ENCODE data around the gene CRACDL. TPM values are rescaled to one million over a fixed set of nuclear protein-coding genes. Genes with fewer than 3 reads are reported as not detected.

Gene CRACDL
- total and polyA plus RNA-seq, 12 donors: 0.33 to 3.4 (median 2.1) TPM

GRCh38 chr2:98903064-98903355, 33.0 kb downstream of the CRACDL start:
- WGBS, 4 donors: 83 to 88% (median 84%) methylated on average over 8 to 9 of the region's 9 CpGs
- peak in 1 of 7 donors; percentile 30 for DNase-seq
- H3K4me3 ChIP-seq: no peak overlapping the region

GRCh38 chr2:98902209-98903063, 33.6 kb downstream of the CRACDL start:
- H3K9me3 ChIP-seq (replicated peaks in 1 of 3): no peaks in the 10 kb centered on the region
- H3K4me1 ChIP-seq (replicated peaks in 1 of 2): no peaks in the 10 kb centered on the region
- no peak overlapping the region for H3K27ac ChIP-seq
- peak in 1 of 7 donors; percentile 17 for DNase-seq
- H3K36me3 ChIP-seq (replicated peaks in 1 of 2): no peaks in the 10 kb centered on the region
- H3K4me3 ChIP-seq: no peak overlapping the region
- intact Hi-C loops (cut with DNase I): no loop called here
- H3K27me3 ChIP-seq: no peaks in the 10 kb centered on the region
- TF ChIP-seq POLR2A (IDR thresholded peaks at IDR 0.05): no peak
- TF ChIP-seq, protein P1, sequence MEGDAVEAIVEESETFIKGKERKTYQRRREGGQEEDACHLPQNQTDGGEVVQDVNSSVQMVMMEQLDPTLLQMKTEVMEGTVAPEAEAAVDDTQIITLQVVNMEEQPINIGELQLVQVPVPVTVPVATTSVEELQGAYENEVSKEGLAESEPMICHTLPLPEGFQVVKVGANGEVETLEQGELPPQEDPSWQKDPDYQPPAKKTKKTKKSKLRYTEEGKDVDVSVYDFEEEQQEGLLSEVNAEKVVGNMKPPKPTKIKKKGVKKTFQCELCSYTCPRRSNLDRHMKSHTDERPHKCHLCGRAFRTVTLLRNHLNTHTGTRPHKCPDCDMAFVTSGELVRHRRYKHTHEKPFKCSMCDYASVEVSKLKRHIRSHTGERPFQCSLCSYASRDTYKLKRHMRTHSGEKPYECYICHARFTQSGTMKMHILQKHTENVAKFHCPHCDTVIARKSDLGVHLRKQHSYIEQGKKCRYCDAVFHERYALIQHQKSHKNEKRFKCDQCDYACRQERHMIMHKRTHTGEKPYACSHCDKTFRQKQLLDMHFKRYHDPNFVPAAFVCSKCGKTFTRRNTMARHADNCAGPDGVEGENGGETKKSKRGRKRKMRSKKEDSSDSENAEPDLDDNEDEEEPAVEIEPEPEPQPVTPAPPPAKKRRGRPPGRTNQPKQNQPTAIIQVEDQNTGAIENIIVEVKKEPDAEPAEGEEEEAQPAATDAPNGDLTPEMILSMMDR (IDR thresholded peaks at IDR 0.05): no peak
- WGBS, 4 donors: 76 to 95% (median 90%) methylated on average over 11 to 25 of the region's 25 CpGs

More at GRCh38 chr2:98903064-98903355, 33.0 kb downstream of the CRACDL start:
- no peak for TF ChIP-seq POLR2A (IDR thresholded peaks at IDR 0.05)
- TF ChIP-seq, protein P1 (IDR thresholded peaks at IDR 0.05): no peak
- Histone ChIP-seq H3K27me3 (no peaks in the 10 kb centered on the region), H3K9me3 (replicated peaks in 1 of 3) (no peaks in the 10 kb centered on the region), H3K27ac (no peak overlapping the region), H3K4me1 (replicated peaks in 1 of 2) (no peaks in the 10 kb centered on the region), H3K36me3 (replicated peaks in 1 of 2) (no peaks in the 10 kb centered on the region)
- intact Hi-C loops (cut with DNase I): no loop called here

- TF ChIP-seq, protein P1 (IDR thresholded peaks at IDR 0.05): no peak
- Histone ChIP-seq H3K4me3 (no peak overlapping the region), H3K27ac (no peak overlapping the region), H3K27me3 (no peaks in the 10 kb centered on the region), H3K9me3 (replicated peaks in 1 of 3) (no peaks in the 10 kb centered on the region), H3K36me3 (replicated peaks in 1 of 2) (no peaks in the 10 kb centered on the region), H3K4me1 (replicated peaks in 1 of 2) (no peaks in the 10 kb centered on the region)
- peak in 1 of 7 donors; percentile 30 for DNase-seq
- WGBS, 4 donors: 86 to 94% (median 93%) methylated on average over 10 to 11 of the region's 11 CpGs
- intact Hi-C loops (cut with DNase I): no loop called here
These were observed 34.3 kb downstream of the CRACDL start for GRCh38 chr2:98901702-98902101.

- no peak for TF ChIP-seq POLR2A (IDR thresholded peaks at IDR 0.05)
- TF ChIP-seq, protein P1 (IDR thresholded peaks at IDR 0.05): no peak
- 84 to 93% (median 88%) methylated on average over 3 of the region's 3 CpGs for WGBS, 4 donors
These were observed 34.7 kb downstream of the CRACDL start for GRCh38 chr2:98901291-98901690.

More at GRCh38 chr2:98901291-98901690, 34.7 kb downstream of the CRACDL start:
- intact Hi-C loops (cut with DNase I): no loop called here
- Histone ChIP-seq H3K36me3 (replicated peaks in 1 of 2) (no peaks in the 10 kb centered on the region), H3K27ac (no peak overlapping the region), H3K4me1 (replicated peaks in 1 of 2) (no peaks in the 10 kb centered on the region), H3K9me3 (replicated peaks in 1 of 3) (no peaks in the 10 kb centered on the region), H3K4me3 (no peak overlapping the region), H3K27me3 (no peaks in the 10 kb centered on the region)
- peak in 1 of 7 donors; percentile 27 for DNase-seq

All from adrenal gland (tissue), 12 donors.